ENCODE results near the gene PSG11. TPM values are rescaled to one million over a fixed set of nuclear protein-coding genes. Genes with fewer than 3 reads are reported as not detected.

The PSG11 gene
- total and polyA plus RNA-seq, 8 donors = not detected

- intact Hi-C loops (cut with DNase I; ENCODE audit: low total_unique reads) = no loop called here
- Histone ChIP-seq H3K36me3 (no peaks in the 10 kb centered on the region), H3K4me3 (no peak overlapping the region), H3K27ac (no peak overlapping the region), H3K9me3 (no peaks in the 10 kb centered on the region), H3K27me3 (peaks cover 0 to 6% (median 0%) of the 10 kb centered on the region in 3 donors), H3K4me1 (no peaks in the 10 kb centered on the region)
- no peak for TF ChIP-seq CTCF (IDR thresholded peaks at IDR 0.05)
- no peak for TF ChIP-seq POLR2A (IDR thresholded peaks at IDR 0.05)
- TF ChIP-seq POLR2AphosphoS5 (IDR thresholded peaks at IDR 0.05) = no peak
- no peak for TF ChIP-seq EP300 (IDR thresholded peaks at IDR 0.05)
- 79 to 92% (median 83%) methylated on average over 2 of the region's 2 CpGs for WGBS, 5 donors
- DNase-seq = no peak
Observed at GRCh38 chr19:42965176-42965575, 61.1 kb downstream of the PSG11 start.

GRCh38 chr19:42961119-42961518, 65.2 kb downstream of the PSG11 start:
- WGBS, 5 donors = 80 to 88% (median 83%) methylated on average over 6 of the region's 6 CpGs

More at GRCh38 chr19:42961119-42961518, 65.2 kb downstream of the PSG11 start:
- intact Hi-C loops (cut with DNase I; ENCODE audit: low total_unique reads) = no loop called here
- no peaks in the 10 kb centered on the region for H3K4me1 ChIP-seq
- H3K36me3 ChIP-seq = no peaks in the 10 kb centered on the region
- TF ChIP-seq EP300 (IDR thresholded peaks at IDR 0.05) (no peak), CTCF (IDR thresholded peaks at IDR 0.05) (no peak), POLR2A (IDR thresholded peaks at IDR 0.05) (no peak), POLR2AphosphoS5 (IDR thresholded peaks at IDR 0.05) (no peak)
- peaks cover 0 to 6% (median 0%) of the 10 kb centered on the region in 3 donors for H3K27me3 ChIP-seq
- DNase-seq = no peak
- no peak overlapping the region for H3K27ac ChIP-seq
- no peak overlapping the region for H3K4me3 ChIP-seq
- no peaks in the 10 kb centered on the region for H3K9me3 ChIP-seq

Other genes with a start within 250 kb of the PSG11 start
- not detected for gene PSG1, start 146.8 kb downstream of the PSG11 start, total RNA-seq
- gene PSG1, start 146.8 kb downstream of the PSG11 start, polyA plus RNA-seq = not detected
- not detected for gene PSG6, start 108.6 kb downstream of the PSG11 start, total RNA-seq
- not detected for gene PSG6, start 108.6 kb downstream of the PSG11 start, polyA plus RNA-seq
- not detected for gene PSG7, start 89.3 kb downstream of the PSG11 start, total RNA-seq
- not detected for gene PSG7, start 89.3 kb downstream of the PSG11 start, polyA plus RNA-seq
- not detected for gene PSG2, start 56.2 kb upstream of the PSG11 start, total RNA-seq
- gene PSG2, start 56.2 kb upstream of the PSG11 start, polyA plus RNA-seq = not detected
- gene PSG5, start 160.1 kb upstream of the PSG11 start, total RNA-seq = not detected
- gene PSG5, start 160.1 kb upstream of the PSG11 start, polyA plus RNA-seq = not detected
- gene PSG4, start 179.2 kb upstream of the PSG11 start, total RNA-seq = not detected
- under 1 TPM in 1 of 3 donors, not detected in 2; 0.38 TPM for gene PSG4, start 179.2 kb upstream of the PSG11 start, polyA plus RNA-seq
- gene PSG9, start 243.1 kb upstream of the PSG11 start, total RNA-seq = not detected
- not detected for gene PSG9, start 243.1 kb upstream of the PSG11 start, polyA plus RNA-seq

Data from stomach (tissue), 9 donors.